ENCODE measurements around the gene PARD3.

PARD3 gene

DNA sequence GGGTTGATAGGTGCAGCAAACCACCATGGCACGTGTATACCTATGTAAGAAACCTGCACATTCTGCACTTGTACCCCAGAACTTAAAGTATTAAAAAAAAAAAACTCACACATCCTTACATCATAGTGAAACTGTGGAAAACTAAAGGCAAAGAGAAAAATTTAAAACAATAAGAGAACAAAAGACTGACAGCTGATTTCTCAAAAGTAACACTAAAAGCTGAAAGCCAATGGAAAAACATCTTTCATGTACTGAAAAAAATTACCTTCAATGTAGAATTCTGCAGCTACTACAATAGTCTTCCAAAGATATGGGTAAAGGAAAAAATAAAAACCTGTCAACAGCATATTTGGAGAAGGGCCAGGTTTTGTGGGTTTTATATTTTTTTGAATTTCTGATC is 751.5 kb downstream of the PARD3 start:
- FAIRE-seq, result no peak
- TF ChIP-seq, protein P1, sequence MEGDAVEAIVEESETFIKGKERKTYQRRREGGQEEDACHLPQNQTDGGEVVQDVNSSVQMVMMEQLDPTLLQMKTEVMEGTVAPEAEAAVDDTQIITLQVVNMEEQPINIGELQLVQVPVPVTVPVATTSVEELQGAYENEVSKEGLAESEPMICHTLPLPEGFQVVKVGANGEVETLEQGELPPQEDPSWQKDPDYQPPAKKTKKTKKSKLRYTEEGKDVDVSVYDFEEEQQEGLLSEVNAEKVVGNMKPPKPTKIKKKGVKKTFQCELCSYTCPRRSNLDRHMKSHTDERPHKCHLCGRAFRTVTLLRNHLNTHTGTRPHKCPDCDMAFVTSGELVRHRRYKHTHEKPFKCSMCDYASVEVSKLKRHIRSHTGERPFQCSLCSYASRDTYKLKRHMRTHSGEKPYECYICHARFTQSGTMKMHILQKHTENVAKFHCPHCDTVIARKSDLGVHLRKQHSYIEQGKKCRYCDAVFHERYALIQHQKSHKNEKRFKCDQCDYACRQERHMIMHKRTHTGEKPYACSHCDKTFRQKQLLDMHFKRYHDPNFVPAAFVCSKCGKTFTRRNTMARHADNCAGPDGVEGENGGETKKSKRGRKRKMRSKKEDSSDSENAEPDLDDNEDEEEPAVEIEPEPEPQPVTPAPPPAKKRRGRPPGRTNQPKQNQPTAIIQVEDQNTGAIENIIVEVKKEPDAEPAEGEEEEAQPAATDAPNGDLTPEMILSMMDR (IDR thresholded peaks at IDR 0.05; ENCODE audit: insufficient read depth, missing control alignments), result no peak
- DNase-seq (ENCODE audit: insufficient read length, low spot score), result no peak

GRCh38 chr10:34061841-34062240 is 753.3 kb downstream of the PARD3 start:
- no peak for FAIRE-seq
- TF ChIP-seq, protein P1 (IDR thresholded peaks at IDR 0.05; ENCODE audit: insufficient read depth, missing control alignments), result no peak
- no peak for DNase-seq (ENCODE audit: insufficient read length, low spot score)

All from D721Med (cell line).